Prostate gland (tissue), 2 donors: ENCODE data around the gene RABEP2.
A peak's percentile ranks its signal among the peaks of the same experiment; 100 is the strongest.

Source experiments
- CTCF ChIP-seq, 4 experiments: fragments of 200-600 bp in 2 of 4; fragments of 450-650 bp in 2 of 4; sonication (generic) in 2 of 4; IDR thresholded peaks; 1 replicate in 3 of 4; 2 replicates in 1 of 4; pipeline ENCODE4 v1.5.1; 2016 to 2019; ENCODE audit warnings: antibody characterized with exemption in 4 of 4, mild to moderate bottlenecking in 2 of 4, moderate library complexity in 2 of 4
- POLR2A ChIP-seq: fragments of 450-650 bp; IDR thresholded peaks from one replicate; pipeline ENCODE4 v1.6.1; 2016; ENCODE audit warnings: antibody characterized with exemption, mild to moderate bottlenecking

DNA sequence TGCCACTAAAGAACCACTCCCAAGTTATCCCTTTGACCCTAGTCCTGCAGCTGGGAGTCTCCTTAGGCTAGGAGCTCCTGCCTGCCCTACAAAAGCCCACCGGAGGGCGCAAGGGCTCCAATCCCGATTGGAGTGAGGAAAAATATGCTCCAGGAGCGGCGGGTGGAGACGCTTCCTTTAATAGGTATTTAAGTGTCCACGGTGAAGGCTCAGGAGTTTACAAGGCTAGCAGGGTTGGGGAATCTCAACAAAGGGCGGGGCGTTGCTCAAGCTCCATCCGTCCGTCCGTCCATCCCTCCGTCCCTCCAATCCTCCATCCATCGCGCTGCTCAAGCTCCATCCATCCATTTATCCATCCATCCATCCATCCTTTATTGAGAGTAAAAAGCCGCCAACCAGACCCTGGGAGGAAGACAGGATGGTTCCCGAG is 49.0 kb upstream of the RABEP2 start:
- TF ChIP-seq POLR2A (no peak), CTCF (IDR thresholded peaks at IDR 0.05) (peak in 2 of 4 experiments; percentile 37 to 44)
